ENCODE measurements around the gene SERPINA9.
"Not testable (repeated sequence)": the region's sequence is repeated elsewhere in the genome, so short reads cannot be mapped to it uniquely, and the experiment has no call there.

Gene SERPINA9, protein sequence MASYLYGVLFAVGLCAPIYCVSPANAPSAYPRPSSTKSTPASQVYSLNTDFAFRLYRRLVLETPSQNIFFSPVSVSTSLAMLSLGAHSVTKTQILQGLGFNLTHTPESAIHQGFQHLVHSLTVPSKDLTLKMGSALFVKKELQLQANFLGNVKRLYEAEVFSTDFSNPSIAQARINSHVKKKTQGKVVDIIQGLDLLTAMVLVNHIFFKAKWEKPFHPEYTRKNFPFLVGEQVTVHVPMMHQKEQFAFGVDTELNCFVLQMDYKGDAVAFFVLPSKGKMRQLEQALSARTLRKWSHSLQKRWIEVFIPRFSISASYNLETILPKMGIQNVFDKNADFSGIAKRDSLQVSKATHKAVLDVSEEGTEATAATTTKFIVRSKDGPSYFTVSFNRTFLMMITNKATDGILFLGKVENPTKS

DNA sequence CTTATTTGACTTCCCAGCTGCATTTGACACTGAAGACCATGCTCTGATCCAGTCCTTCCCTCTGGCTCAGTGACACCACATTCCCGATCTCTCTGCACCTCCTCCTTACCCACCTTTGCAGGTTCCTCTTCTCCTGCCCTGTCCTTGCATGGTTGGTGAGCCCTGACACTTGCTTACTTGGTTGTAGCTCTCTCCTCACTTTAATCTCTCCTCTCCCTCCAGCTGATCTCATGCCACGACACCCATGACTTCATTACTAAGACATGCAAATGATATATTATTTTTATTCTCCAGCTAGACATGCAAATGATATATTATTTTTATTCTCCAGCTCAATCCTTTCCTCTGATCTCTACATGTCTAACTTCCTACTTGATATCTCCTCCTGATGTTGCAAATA lies at the start of gene SERPINA9:
Gene SERPINA9, minus strand, starts transcription at position 175 of the 400 bp plus-strand sequence. CDS start 6,357 bp downstream, outside the sequence.
- DNase-seq: no peak

DNA sequence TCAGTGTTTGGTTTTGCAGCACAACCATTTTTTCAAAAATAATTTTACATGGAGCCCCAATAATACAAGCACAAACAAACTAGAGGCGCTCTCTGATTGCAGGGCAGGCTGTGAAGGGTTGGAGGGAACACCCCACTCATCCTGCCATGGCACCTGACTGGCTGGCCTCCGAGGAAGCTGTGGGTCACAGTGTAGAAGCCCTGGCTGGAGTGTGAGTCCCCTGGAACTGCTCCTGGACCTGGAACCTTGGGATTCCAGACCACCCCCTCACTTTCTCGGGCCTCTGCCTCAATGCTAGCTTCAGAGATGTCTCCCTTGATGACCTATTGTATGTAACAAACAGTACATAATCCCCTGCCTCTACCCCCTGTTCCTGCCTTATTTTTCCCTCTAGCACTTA lies 48.1 kb upstream of the SERPINA9 start:
- no peak for DNase-seq

DNA sequence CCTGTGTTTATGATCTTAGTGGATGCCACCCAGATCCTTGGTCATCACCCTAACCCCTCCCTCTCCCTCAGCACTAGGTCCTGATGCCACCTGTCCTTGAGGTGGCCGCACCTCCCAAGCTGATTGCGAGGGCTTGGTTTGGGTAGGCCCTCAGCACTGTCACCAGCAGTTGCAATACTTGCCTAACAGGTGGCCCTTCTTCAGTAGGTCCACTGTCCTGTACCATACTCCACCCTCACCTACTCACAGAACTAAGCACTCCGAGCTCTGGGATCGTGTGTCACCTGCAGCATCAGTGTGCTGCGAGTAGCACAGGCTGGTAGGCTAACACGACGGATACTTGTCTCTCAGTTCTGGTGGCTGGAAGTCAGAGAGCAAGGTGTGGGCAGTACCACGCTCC lies 47.3 kb upstream of the SERPINA9 start:
- DNase-seq: no peak

DNA sequence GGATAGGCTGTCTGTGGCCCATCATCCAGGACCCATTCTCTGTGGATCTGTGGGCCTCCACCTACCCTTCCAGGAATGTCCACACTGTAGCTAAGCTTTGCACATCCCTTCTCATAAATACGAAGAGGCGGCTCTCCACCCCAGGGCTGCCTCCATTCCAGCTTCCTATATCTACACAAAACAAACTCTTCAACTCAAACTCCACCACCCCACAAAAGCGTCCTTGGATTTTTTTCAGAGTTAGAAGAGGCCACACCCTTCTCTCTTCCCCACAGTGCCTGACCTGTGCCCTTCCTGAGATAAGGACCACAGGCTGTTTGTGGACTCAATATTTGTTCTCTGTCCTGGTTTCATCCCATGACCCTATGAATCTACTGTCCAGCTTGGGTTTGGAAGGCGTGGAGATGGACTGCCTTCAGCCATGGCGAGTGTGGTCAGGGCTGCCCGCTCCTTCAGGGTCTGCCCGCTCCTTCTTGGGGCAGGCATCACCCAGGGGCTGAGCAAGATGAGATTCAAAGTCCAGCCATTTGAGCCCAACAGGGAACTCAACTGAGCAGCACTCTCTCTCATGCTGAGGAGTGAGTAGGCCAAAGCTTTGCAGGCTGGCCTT lies 46.2 kb upstream of the SERPINA9 start:
- DNase-seq: no peak

DNA sequence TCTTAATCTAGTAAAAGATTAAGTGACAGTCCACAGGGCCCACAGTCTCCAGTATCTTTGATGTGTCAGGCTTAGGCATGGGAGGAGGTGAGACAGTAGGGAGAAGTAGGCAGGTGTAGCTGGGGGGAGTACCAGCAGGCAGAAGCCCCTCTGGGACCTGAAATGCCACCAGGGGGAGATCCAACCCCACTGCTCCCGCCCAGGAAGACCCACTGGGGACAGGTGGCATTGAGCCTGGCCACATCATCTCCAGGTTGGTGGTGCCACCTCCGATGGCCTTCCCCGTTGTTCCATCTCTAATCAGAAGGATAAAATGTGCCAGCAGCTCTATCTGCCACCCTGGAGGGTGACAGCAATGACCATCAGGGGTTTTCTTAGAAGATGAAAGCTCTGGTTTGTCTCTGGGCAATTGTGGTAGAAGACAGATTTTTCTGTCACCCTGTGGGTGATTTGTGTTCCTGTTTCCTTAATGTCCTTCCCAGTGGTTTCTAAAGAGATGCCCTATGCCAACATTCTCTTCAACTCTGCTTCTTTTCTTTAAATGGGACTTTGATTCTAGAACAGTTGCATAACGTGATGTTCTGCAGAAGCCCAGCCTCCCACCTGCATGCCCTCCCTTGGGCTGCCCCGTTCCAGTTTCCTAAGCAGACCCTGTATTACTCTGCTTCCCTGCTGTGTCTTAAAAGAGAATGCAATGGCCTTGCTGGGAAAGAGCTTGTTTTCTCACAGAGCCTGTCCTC lies 45.5 kb upstream of the SERPINA9 start:
- DNase-seq: no peak

DNA sequence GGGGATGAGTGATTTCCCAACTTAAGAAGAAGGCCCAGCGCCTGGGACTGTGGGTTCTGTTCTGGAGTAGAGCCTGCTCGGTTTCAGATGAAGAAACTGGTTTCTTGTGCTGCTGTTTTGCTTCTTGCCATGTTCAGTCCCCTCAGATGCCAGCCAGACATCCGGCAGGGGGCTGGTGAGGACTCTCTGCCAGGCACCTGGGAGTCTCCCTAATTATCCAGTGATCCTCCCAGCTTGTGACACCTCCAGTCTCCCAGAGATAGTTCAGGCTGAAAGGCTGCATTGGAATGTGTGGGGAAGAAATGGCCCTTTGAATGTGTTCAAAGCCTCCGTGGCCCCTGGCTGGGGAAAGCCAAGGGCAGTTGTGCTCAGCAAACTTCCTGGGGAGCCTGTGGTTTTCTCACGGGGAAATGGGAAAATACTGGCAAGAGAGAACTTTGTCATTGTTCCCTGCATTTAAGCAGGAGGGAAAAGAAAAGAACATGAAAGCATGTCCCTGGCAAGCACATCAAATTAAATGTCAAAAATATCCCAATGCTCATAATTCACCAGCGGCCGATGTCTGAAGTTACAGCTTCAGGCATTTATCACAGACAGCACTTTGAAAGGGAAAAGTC lies 41.8 kb upstream of the SERPINA9 start:
- no peak for DNase-seq

DNA sequence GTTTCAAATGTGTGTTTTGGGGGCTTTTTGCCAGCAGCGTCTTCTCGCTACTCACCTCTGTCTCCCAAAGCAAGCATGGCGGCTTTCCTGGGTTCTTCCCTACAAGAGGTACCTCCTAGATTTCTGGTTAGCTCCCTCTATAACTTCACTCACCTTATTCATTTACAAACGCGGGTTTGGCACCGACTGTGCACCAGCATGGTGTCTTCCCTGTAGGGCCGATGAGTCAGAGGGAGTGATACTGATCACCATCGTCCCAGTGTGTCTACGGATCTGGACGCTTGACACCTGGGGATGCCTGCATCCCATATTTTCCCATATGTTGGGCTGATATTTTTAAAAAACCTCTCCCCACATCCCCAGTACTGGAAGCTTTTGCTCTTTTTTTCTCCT lies 41.2 kb upstream of the SERPINA9 start:
- no peak for DNase-seq

DNA sequence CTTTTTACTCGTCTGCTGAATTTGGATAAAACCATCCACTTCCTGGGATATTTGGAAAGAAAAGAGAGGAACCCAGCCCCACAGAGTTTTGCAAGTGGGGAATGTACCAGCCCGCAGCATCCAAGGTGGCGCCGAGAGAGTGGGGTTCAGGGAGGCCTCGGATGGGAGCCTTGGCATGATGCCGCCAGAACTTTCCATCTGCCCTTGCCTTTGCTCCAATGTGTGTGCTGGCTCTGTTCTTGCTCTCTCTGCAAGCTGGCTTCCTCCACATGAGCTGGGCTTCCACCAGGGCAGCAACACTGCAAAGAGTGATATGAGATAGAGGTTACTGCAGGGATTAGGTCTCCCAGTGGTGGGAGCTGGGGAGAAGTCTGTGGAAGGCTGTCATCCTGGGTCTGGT lies 39.9 kb upstream of the SERPINA9 start:
- no peak for DNase-seq

DNA sequence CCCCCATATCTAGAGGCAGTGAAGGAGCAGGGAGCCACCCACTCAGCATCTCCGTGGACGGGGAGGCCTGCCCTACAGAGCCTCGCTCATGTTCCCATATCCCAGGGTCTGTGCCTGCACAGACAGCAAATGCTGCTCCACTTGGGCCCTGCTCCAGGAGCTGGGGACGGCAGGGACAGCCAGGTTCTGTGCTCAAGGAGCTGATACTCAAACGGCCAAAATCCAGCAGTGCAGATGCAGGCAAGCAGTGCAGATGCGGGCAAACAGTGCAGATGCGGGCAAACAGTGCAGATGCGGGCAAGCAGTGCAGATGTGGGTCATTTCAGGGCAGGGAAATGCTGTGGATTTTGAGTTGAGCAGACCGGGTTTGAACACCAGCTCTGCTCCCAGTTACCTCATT lies 39.4 kb upstream of the SERPINA9 start:
- no peak for DNase-seq

DNA sequence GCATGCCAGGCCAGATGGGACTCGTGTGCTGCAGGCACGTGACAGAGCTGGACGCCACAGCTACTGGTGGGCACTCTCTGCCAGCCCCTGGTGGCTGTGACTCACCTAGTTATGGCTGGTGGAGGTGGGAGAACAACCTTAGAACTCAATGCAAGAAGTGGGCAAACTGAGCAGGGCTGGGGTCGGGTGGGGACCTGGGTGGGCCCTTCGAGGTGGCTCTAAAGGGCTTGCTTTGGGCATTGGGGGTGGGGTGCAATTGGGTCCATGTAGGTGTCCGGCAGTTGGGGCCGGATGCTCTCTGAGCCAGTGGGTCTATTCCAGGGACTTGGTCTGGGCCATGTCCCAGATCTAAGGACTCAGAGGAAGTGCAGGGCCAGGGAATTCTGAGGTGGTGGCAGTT lies 38.4 kb upstream of the SERPINA9 start:
- no peak for DNase-seq

DNA sequence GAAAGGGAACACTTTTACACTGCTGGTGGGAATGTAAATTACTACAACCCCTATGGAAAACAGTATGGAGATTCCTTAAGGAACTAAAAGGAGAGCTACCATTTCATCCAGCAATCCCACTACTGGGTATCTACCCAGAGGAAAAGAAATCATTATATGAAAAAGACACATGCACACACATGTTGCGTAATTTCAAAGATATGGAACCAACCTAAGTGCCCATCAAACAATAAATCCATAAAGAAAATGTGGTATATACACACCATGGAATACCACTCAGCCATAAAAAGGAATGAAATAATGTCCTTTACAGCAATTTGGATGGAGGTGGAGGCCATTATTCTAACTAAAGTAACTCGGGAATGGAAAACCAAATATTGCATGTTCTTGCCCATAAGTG lies 34.5 kb upstream of the SERPINA9 start:
- not testable (repeated sequence) for DNase-seq

DNA sequence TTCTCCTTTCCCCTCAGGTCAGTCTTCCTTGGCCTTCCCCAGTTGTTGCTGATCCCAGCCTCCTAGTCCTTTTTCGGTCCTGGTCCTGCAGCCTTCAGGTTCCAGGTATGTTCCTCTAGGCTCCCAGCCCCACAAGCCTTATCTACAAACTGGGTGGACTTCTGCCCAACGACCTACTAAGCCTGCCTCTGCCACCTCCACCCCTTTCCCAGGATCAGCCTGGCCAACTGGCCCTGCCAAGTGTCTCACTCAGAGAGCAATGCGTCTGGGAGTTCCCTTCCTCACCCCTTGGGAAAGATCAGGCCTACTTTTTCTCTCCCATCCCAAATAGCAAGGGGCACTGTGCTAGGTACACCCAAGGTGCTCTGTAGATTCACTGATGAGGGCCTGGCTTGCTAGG lies 33.4 kb upstream of the SERPINA9 start, which contains the start of gene SERPINA12:
Gene SERPINA12, minus strand, starts transcription at position 114 of the 400 bp plus-strand sequence. CDS start 11,072 bp downstream, outside the sequence.
- no peak for DNase-seq

DNA sequence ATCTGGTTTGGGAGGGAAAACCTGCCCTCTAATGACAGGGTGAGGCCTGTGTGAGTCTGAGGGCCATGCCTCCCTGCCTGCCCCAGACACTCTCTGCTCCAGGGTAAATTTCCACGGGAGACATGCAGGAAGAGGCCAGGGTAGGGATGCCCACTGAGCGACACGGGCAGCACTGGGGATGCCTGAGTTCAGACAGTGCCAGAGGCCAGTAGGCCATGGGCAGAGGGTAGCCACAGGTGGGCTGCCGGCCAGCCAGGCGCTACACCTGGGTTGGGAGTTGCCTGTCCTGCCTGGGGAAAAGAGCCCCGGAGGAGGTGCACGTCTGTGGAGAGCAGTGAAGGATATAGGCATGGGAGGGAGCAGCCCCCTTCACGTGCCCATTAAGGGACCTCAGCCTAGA lies 29.6 kb upstream of the SERPINA9 start:
- no peak for DNase-seq

DNA sequence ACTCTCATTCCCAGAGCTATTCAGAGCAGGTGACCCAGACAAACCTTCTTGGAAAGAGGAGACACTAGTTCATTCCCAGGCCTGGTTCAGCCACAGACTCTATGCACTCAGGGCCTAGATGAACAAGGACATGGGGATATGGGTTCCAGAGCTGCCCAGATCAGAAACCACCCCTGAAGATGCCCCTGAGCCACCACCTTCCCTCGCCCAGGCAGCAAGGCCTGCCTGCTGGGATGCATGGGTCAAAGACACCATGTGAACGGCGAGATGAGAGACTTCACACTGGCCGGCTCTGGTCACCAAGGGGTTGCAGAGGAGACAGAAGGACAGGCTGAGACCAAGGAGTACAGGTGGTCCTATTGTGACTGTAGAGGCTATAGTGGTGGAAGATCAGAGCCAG lies 29.2 kb upstream of the SERPINA9 start:
- DNase-seq: no peak

DNA sequence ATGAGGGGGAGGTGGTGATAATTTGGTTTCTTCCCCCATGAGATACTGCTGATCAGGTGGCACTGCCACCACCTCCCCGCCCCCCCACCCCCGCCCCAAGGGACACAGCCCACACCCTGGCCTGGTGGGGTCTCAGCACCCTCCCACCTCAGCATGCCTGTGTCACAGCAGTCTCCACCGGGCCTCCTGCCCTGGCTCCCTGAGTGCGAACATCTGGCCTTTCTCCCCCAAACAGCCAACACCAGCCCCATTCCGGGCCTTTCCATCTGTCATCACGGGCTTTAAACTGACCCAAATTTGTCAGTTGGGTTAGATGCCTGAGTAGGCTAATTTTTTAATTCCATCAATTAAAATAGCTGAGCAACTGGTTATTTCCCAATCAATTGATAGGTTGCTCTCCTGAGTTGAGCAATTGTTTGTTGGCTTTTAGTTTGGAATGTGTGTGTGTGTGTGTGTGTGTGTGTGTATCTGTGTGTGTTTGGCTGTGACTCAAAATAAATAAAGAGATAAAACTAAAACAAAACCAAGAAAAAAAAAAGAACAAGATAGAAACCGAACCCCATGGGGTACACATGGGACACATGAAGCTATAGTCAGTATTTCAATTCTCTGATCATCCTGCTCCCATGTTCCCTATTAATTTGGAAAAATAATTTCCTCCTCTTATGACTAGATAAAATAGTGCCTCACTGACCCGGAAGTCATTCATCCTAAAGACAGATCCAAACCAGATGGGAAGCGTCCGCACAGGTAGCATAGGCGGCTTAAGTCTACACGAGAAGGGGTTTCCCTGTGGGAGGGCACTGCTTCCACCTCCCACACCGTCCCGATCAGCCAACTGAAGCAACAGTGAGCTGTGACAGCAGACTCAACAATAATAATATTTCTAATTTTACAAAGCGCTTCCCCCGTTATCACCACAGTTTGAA lies 25.9 kb upstream of the SERPINA9 start:
- DNase-seq: no peak

DNA sequence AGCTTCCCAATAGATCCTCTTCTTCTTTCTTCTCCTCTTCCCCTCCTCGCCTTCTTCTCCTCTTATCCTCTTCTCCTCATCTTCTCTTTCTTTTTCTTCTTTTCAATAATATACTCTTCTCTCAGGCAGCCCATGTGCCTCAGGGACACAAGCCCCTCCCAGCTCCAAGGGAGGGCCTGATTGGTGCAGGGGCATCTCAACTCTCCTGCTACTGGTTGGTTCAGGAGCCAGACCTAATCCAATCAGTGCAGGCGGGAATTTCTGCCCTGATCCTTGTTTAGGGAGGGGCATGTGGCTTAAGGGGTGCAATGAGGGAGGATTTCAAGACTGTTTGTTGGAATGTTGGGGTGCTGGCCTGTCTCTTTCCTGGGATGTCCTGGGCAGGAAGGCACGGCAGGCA lies 24.3 kb upstream of the SERPINA9 start:
- no peak for DNase-seq

DNA sequence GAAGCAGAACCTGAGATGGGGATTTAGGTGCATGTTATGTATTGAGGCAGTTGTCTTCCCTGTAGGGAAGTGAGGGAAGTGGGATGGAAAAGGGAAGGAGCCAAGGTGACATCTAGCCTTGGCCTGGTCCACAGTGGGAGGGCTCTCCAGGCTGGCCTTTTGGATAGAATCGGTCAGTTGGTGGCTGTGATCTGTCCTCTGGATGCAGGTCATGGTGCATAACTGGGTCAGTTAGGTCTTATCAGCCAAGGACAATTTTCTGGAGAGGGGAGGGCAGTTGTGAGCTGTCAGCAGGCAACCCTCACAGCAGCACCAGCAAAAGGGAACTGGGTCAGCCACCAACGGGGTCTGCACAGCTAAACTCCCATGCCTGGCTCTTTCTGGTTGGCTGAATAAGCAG lies 23.7 kb upstream of the SERPINA9 start:
- no peak for DNase-seq

DNA sequence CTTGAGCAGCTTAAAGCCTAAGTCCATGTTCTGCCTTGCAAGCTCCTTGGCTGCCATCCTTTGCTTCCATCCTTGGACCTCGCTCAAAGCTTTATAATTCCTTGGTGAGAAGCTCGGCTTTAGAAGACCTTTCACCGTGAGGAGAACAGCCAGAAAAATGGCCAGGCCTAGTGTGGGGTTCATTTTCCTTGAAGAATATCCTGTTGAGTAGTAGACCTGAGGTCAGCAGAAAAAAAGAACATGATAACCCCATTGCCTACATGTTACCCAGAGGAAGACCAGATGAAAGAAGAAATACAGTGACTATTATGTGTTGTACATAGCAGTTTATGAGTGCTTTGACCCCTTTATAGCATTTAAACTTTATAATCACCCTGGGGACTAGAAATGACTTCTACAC lies 22.2 kb upstream of the SERPINA9 start:
- DNase-seq: no peak

DNA sequence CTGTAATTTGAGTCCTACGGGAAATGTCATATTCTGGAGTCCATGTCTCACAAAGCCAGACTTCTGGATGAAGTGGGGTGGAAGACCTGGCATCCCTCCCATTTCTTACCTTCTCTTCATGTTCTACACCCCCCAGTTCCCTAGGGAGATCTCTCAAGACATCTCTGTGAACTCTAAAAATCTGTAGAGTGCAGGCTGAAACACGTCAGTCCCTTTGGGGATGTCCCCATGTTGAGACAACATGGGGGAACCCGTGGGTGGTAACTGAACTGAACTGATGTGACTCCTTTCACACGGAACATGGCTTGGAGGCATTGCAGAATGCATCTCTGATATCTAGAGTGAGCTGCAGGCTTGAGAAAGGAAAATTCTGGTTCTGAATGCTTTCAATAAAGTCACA lies 18.1 kb upstream of the SERPINA9 start:
- no peak for DNase-seq

DNA sequence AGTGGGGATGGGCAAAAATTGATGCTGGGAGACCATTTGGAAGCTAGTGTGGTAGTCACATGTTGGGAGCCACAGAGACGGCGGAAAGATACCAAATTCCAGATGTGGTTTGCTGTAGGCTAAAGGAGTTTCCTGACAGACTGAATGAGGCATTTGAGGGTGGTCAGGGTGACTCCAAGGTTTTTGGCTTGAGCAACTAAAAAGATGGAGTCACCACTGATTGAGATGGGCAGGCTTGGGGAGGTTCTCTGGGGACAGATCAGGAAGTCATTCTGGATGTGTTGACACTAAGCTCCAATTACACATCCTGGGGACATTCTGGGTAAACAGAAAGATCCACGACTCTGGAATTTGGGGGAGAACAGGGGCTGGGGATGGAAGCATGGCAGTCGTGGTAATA lies 15.5 kb upstream of the SERPINA9 start:
- DNase-seq: no peak

DNA sequence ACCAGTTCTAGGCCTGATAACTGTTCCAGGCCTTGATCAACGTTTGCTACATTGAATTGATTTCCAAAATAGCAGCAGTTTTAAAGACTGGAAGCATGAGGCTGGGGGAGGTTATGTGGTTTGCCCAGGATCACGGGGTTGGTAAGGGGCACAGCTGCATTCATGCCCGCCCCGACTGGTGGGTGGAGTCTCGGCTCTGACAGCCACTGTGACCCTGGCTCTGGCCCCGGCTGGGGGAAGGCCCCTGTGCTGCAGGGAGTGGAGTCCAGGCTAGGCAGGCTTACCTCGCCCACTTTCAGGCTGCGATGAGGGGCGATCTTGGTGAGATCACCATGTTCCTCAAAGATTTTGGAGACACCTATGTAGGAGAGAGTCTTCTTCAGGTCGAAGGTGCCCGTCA lies 13.3 kb upstream of the SERPINA9 start:
- DNase-seq: no peak

DNA sequence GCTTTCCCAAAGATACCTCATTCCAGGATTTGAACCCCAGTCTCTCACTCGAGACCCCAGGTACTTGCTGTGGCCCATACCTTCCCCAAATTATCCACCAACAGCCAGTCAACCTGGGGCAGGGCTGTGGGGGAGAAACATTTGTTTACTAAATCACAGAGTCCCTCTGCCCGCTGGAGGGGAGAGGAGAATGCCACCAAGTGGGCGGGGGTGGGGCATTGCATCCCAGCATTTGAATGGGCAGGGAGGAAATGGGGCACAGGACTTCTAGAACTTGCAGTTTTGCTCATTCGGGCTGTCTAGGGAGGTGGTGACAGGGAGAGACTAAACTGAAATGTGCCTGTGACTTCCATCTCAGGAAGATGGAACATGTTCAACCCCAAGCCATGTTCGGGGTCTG lies 10.9 kb upstream of the SERPINA9 start:
- DNase-seq: no peak
